Kidney (tissue), 14 donors: ENCODE results near the gene AP2B1. TPM values are rescaled to one million over a fixed set of nuclear protein-coding genes. Genes with fewer than 3 reads are reported as not detected.

Experiments used
- DNase-seq, 5 donors: peaks; one replicate each; pipeline ENCODE4 v3.0.0-alpha.2; 2013 to 2020
- FAIRE-seq: peaks from 2 replicates; lab custom pipeline; 2012; peaks lifted over from hg19 to GRCh38; lab: Jason Lieb, UNC
- H3K27ac ChIP-seq, 2 donors: one replicate each; pipeline ENCODE4 v1.7.0; 2013; ENCODE audit warnings: low read depth in 2 of 2, low read length in 2 of 2, inconsistent platforms in 1 of 2
- H3K27me3 ChIP-seq: one replicate; pipeline ENCODE4 v1.7.1; 2013; ENCODE audit warnings: low read length, inconsistent platforms; ENCODE audit not compliant: control insufficient read depth, insufficient read depth
- H3K36me3 ChIP-seq, 3 donors: one replicate each; pipeline versions ENCODE4 v1.7.0 to v1.7.1; 2013; ENCODE audit warnings: low read length in 3 of 3, control low read depth in 1 of 3, inconsistent platforms in 1 of 3; ENCODE audit not compliant: insufficient read depth in 3 of 3, control insufficient read depth in 2 of 3
- H3K4me1 ChIP-seq, 3 donors: one replicate each; pipeline versions ENCODE4 v1.7.0 to v1.7.1; 2013; ENCODE audit warnings: low read length in 3 of 3, inconsistent platforms in 1 of 3, low read depth in 1 of 3; ENCODE audit not compliant: control insufficient read depth in 2 of 3, insufficient read depth in 2 of 3
- H3K4me3 ChIP-seq, 3 donors: one replicate each; pipeline versions ENCODE4 v1.7.0 to v1.8.1; 2013; ENCODE audit warnings: low read length in 3 of 3, control low read depth in 1 of 3, inconsistent platforms in 1 of 3
- H3K9ac ChIP-seq, 3 donors: one replicate each; pipeline versions ENCODE4 v1.7.0 to v1.7.1; 2013; ENCODE audit warnings: low read length in 3 of 3, control low read depth in 1 of 3, inconsistent platforms in 1 of 3
- H3K9me3 ChIP-seq, 3 donors: one replicate each; pipeline versions ENCODE4 v1.7.0 to v1.7.1; 2013; ENCODE audit warnings: low read length in 3 of 3, control low read depth in 1 of 3, inconsistent platforms in 1 of 3; ENCODE audit not compliant: control insufficient read depth in 2 of 3, insufficient read depth in 1 of 3
- intact Hi-C: fragments of 100-400 bp; cut with DNase I; formaldehyde crosslinking; loops from one replicate; pipeline ENCODE4 v1.11.1; 2022
- polyA plus RNA-seq: library from polyadenylated mRNA; stranded (reverse); fragments of 350-450 nt; fragmentation: Illumina TruSeq; extraction: RNeasy Lipid Tissue Mini Kit (QIAGEN cat#74804); gene quantifications from one replicate; pipeline ENCODE4 v1.2.3, GENCODE V29; 2014; ENCODE audit warnings: low read depth, low replicate concordance; ENCODE audit not compliant: insufficient read depth
- total RNA-seq: library from RNA; stranded (reverse); fragmentation: NEBNext Ultra II Directional; extraction: Animal tissue kit (Norgen Biotek cat#: 25700); gene quantifications from one replicate; pipeline ENCODE4 v1.2.1, GENCODE V29; 2021
- TF ChIP-seq, protein P1 (sequence below): IDR thresholded peaks from 3 replicates; pipeline ENCODE4 v1.5.1; 2012; ENCODE audit warnings: mild to moderate bottlenecking, moderate library complexity, borderline replicate concordance; ENCODE audit not compliant: insufficient read depth; ENCODE audit errors: extremely low read depth
- donor health status: control.
- donor health status: control.
- donor health status: control.
- donor health status: control.
- donor health status: control.
- donor health status: DM: yes; HTN: yes; CAD: no.
- donor health status: Normal renal cell carcinoma (clear cell type).

AP2B1 gene
- total and polyA plus RNA-seq, 2 donors from 2014 or later = 74.0 to 242 TPM

DNA sequence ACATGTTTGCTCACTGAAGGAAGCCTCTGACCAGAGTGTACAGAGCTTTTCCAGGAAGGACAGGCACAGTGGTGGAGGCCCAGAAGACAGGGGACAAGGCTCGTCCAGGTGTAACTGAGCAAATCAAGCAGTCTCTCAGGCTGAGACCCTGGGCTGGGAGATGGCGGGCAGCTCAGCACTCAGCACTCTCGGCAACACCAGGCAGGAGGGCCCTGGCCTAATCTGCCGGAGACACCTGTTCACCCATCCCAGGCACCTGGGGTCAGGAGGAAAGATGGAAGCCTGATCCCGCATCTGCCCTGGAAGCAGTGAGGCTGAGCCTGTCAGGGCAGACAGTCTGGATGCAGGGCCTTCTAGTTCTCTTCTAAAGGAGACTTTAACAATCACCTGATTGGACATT lies 149.1 kb downstream of the AP2B1 start:
- Histone ChIP-seq H3K4me1 (peaks cover 0 to 5% (median 2%) of the 10 kb centered on the region in 3 donors), H3K9me3 (no peaks in the 10 kb centered on the region), H3K4me3 (no peak overlapping the region), H3K9ac (no peak overlapping the region), H3K27ac (no peak overlapping the region), H3K36me3 (no peaks in the 10 kb centered on the region), H3K27me3 (peaks cover 8% of the 10 kb centered on the region)
- FAIRE-seq = no peak
- peak in 1 of 5 donors; percentile 14 for DNase-seq
- intact Hi-C loops = no loop called here
- TF ChIP-seq, protein P1, sequence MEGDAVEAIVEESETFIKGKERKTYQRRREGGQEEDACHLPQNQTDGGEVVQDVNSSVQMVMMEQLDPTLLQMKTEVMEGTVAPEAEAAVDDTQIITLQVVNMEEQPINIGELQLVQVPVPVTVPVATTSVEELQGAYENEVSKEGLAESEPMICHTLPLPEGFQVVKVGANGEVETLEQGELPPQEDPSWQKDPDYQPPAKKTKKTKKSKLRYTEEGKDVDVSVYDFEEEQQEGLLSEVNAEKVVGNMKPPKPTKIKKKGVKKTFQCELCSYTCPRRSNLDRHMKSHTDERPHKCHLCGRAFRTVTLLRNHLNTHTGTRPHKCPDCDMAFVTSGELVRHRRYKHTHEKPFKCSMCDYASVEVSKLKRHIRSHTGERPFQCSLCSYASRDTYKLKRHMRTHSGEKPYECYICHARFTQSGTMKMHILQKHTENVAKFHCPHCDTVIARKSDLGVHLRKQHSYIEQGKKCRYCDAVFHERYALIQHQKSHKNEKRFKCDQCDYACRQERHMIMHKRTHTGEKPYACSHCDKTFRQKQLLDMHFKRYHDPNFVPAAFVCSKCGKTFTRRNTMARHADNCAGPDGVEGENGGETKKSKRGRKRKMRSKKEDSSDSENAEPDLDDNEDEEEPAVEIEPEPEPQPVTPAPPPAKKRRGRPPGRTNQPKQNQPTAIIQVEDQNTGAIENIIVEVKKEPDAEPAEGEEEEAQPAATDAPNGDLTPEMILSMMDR = no peak

DNA sequence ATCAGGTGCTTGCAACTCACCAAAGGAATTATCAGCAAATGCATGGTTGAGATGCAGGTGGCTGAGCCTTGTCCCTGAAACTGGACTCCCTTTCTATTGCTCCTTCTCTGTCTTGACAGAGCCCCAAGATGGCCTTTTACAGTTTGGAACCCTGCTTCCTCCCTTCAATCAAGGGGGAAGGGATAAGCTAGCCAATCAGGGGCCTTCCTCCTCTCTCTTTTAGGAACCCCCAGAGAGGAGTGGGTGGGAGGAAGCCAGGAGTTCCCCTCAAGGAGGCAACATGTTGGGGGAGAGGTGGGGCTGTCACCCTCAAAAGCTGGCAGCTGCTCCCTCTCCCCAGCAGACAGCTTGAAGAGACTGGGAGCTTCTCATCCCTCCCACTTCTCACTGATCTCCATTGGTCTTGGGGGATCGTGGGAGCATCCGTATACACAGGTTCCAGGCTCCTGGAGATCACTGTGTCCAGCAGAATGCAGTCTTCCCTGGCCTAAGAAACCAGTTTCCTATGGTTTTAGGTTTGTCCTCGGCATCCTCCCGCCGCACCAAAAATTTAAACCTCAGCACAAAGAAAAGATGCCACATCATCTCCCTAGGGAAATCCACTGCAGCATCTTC lies 151.5 kb downstream of the AP2B1 start:
- Histone ChIP-seq H3K27me3 (peaks cover 13% of the 10 kb centered on the region), H3K4me3 (no peak overlapping the region), H3K9ac (no peak overlapping the region), H3K4me1 (no peaks in the 10 kb centered on the region), H3K27ac (no peak overlapping the region), H3K36me3 (no peaks in the 10 kb centered on the region), H3K9me3 (no peaks in the 10 kb centered on the region)
- intact Hi-C loops = no loop called here
- TF ChIP-seq, protein P1 = no peak
- DNase-seq = peak in 2 of 5 donors; percentile 12 to 26
- no peak for FAIRE-seq

DNA sequence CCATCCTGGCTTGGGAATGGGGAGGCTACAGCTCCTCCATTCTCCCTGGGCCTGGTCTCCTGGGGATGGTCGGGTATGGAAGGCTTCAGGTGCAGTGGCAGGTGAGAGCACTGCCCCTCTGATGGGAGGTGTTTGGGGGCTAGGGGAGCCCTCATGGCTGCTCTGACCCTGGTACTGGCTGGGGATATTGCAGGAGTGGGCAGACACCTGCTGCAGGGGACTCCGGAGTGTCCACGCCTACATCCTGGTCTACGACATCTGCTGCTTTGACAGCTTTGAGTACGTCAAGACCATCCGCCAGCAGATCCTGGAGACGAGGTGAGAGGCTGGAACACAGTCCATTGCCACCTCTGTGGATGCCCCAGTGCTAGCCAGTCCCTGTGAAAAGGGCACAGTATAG lies 153.1 kb downstream of the AP2B1 start:
- Histone ChIP-seq H3K9me3 (no peaks in the 10 kb centered on the region), H3K27me3 (peaks cover 13% of the 10 kb centered on the region), H3K9ac (no peak overlapping the region), H3K4me1 (no peaks in the 10 kb centered on the region), H3K4me3 (no peak overlapping the region), H3K36me3 (no peaks in the 10 kb centered on the region), H3K27ac (no peak overlapping the region)
- DNase-seq (peak in 1 of 5 donors; percentile 41), FAIRE-seq (no peak)
- intact Hi-C loops = loop anchor here (10.0 kb wide), 1 partner anchor 125 kb away; no protein-coding TSS in a partner anchor
- TF ChIP-seq, protein P1 = no peak
